NCI-H2227 (cell line): Measurements from ENCODE around the gene BEGAIN.

Experiments used
- DNase-seq: peaks from one replicate; lab custom pipeline; 2025; ENCODE audit not compliant: unreplicated experiment; lab: John Stamatoyannopoulos, UW

Gene BEGAIN

DNA sequence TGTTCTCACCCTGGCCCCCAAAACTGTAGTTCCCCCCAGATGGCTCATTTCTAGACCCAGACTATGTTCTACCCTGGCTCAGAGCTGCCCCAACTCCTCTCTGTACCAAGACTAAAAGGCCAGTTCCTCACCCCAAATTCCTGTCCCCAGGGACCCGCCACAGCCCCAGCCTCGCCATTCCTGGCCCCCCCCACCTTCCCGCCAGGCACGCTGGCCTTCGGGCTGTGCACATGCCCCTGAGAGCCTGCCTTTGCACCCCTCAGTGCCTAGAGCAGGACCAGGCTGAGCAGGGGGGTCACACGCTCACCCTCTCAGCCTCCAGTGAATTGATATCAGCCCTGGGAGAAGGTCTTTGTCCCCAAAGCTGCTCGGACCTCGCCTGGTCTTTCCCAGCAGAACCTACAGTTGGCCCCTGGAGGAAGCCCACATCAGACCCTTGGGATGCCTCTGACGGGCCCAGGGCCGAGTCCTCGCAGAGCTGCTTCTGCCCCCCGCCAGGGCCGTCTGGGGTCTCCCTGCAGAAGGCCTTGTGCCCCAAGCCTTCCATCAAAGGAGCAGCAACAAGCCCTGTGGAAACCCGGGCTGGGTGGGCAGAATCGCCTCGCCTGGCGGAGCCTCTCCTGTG is 32.4 kb downstream of the BEGAIN start:
- DNase-seq, result no peak

GRCh38 chr14:100554082-100554677 is 33.0 kb downstream of the BEGAIN start:
- peak; percentile 8 for DNase-seq

DNA sequence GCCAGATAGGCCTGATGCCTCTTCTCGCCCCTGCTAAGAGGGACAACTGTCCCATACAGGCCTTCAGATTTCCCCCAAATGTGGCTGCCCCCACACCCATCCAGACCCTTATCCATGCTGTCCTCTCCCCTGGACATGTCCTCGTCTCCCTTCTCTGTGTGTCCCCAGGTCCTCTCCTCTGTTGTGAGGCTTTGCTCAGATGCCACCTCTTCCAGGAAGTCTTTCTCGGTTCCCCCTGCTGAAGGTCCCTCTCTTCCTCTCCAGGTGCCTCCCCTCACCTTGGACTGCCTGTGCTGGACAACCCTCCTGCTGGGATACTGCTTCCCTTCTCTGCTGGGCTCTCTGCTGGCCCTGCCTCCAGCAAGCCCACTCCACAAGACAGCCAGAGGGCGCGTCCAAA is 33.7 kb downstream of the BEGAIN start:
- DNase-seq, result no peak

- DNase-seq, result no peak
These were observed 34.6 kb downstream of the BEGAIN start for GRCh38 chr14:100552524-100553125.

DNA sequence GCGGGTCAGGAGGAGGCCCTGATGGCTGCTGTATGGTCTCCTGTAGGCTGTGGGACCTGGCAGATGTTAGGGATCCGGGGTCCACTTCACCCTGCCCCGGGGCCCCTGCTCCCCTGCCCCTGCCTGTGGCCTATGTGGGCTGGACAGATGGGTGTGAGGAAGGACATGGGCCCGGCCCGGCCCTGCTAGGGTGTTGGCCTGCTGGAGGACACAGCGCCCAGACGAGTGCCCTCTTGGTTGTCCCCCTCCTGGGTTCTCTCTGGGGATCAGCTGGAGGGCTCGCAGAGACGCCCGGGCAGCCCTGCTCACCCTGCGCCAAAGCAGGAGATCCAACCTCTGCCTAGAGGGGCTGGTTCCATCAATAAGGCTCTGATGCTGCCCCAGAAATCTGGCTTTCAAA is 36.2 kb downstream of the BEGAIN start:
- DNase-seq, result no peak

- no peak for DNase-seq
These were observed 37.2 kb downstream of the BEGAIN start for GRCh38 chr14:100549834-100550625.

DNA sequence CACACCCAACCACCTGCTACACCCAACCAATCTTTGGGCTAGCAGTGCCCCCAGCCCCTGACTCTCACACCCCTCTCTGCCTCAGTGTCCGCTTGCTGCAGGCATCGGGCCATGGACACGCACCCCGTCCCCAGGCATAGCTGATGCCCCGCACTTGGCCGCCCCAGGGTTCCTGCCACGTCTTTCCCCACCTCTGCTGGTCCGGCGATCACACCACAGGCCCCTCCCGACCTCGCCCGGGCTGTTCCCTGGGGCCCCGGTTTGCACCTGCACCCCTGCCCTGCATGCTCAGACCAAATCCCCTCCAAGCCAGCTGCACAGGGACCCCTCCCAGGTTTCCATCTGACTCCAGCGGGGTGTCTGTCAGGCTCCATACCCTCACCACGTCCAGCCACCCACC is 38.3 kb downstream of the BEGAIN start:
- DNase-seq, result no peak

GRCh38 chr14:100548295-100548655 is 38.9 kb downstream of the BEGAIN start:
- DNase-seq, result no peak

GRCh38 chr14:100547633-100548294 is 39.5 kb downstream of the BEGAIN start:
- no peak for DNase-seq

- no peak for DNase-seq
These were observed 41.2 kb downstream of the BEGAIN start for GRCh38 chr14:100546051-100546443.

- DNase-seq, result no peak
These were observed 41.9 kb downstream of the BEGAIN start for GRCh38 chr14:100545359-100545758.

DNA sequence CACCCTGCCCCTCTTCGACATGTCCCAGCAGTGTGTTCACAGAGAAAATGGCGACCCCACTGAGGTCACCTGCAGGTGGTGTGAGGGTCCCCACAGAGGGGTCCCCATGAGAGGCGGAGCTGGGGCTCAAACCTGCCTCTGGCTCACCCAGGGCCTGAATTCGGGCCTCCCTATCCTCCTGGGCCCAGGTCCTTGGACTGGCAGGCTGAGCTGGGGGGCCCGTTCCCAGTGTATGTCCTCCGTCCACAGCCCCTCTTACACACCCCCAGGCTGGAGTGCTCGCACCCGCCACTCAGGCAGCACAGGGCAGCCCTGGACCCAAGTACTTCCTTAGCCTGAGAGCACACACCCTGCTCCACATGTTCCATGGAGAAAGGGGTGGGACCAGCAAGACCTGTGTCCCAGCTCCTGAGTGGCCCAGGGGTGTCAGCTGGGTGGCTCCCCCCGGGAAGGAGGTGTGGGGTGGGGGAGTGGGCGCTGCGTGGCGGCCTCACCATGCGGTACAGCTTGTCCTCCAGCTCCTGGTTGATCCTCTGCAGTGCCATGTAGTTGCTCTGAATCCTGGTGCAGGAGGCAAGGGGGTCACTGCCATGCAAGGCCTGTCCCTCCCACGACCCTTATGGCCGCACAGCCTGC is 42.6 kb downstream of the BEGAIN start:
- no peak for DNase-seq

DNA sequence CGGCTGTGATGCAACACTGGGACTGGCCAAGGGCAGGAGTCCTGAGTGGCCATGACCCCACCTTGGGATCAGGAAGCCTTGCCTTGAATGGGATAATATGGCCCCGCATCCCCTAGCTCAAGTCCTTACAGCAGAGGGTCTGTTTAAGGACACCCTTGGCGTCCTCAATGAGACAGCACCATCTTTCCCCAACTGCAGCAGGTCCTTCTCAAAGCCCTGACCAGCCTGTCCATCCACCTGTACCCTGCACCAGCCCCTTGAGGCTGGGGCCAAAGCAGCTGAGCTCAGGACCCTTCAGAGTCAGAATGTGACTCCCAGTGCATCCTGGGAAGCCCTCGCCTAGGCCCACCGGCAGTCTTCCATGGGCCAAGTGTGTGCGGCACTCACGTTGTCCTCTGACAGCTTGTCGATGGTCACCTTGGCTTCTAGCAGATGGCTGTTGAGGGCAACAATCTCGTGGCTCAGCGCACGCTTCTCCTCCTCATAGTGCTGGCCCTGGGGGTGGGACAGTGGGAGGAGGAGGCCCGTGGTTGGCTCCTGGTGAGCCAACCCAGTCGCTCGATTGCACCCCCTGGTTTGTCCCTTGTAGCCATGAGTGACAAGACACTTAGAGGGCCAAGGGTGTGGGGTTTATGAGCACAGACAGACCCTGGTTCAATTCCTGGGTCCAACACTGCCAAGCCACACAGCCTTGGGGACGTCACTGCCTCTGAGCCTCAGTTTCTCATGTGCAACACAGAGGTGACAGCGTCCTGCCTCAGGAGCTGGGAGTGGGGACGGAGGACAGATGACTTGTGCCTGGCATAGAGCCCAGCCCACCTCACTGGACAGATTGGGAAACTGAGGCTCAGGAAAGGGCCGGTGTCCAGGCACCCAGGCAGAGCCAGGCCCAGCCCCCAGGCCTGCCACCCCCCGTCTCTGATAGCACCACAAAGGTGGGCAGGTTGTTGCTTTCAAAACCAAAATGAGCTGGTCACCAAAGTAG is 43.5 kb downstream of the BEGAIN start:
- no peak for DNase-seq

DNA sequence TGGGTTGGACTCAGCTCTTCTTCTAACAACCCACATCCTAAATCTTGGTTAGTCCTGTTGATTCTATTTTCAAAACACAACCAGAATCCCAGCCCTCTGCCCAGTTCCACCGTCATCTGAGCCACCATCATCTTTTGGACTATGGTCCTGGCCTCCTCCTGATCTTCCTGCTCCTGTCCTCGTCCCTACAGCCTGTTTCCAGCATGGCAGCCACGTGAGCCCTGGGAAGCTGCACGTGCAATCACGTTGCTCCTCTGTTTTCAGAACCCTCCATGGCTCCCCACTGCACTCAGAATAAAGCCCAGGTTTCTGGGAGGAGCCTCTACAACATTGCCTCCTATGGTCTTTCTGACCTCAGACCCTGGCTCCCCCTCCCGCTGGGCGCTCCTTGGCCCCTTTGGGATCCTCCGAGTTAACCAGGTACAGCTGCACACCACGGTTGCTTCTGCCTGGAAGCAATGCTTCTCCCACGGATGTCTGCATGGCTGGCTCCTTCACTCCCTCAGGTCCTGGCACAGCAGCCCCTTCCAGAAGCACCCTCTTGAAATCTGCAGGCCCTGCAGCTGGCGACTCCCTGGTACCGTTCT is 44.5 kb downstream of the BEGAIN start:
- no peak for DNase-seq

- DNase-seq, result no peak
These were observed 45.3 kb downstream of the BEGAIN start for GRCh38 chr14:100541621-100542560.

DNA sequence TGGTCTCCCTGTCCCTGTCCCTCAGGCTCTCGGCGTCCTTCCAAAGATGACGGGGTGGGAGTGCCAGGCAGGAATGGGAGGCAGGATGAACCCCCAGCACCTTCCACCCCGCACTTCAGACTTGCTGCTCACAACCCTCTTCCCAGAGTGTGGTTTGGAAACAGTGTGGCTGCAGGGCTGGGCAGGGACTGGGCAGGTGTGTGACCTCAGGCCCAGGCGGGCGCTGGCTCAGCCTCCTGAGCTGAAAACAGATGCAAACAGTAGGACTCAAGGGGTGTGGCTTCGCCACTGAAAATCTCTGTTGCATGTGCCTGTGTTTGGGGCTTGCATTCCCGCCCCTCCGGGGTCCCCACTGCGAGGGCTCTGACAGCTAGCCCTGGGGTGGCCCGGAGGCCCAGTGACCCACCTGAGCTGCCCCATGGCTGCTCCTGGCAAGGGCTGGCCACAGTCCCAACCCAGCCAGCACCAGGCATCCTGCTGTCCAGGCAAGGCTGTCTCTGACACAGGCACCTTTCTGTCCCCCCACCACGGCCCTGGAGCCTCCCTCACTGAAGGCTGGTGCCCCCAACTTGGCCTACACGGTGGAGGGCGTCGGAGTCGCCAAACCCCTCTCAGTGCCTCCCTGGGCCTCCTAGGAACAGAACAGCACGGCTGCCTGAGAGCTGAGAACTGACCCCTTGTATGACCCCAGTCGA is 46.1 kb downstream of the BEGAIN start:
- no peak for DNase-seq

DNA sequence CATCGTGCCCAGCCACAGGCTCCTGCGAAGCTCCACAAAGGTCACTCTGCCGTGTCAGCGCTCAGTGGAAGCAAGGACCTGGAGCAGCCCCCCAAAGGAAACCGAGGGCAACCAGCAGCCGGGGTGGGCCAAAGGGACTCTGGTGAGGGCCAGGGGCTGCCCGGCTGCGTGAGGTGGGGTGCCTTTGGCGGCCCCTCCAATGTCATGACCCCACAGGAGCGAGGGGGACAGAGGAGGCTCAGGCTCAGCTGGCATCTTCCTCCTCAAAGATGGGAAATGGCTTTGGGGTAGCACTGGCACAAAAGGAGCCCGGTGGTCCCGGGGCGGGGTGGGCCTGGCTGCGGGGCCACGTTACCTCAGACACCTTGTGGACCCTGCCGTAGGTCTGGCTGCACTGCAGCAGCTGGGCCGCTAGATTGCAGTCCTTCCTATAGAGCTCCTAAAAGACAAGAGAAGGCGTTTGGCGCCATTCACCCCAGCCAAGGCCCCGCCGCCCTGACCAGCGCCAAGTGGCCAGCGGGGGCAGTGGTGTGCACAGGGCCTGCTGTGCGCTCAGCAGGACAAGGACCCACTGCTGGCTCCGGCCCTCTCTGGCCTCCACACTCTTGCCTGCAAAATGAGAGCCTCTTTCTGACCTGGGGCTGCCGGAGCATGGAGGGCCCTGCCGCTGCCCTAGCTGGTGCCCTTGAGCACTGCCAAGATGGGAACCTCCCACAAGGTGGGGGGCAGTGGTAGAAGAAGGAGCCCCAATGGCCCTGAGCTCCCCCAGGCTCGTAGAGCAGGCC is 46.9 kb downstream of the BEGAIN start:
- no peak for DNase-seq
